ENCODE data around the gene SAXO1. TPM values are rescaled to one million over a fixed set of nuclear protein-coding genes. Genes with fewer than 3 reads are reported as not detected.
"Not testable (repeated sequence)": the region's sequence is repeated elsewhere in the genome, so short reads cannot be mapped to it uniquely, and the experiment has no call there.

SAXO1 gene
- total RNA-seq, 2 donors from 2014 or later = not detected

GRCh38 chr9:18930611-18931010 lies 102.4 kb downstream of the SAXO1 start:
- H3K27me3 Mint-ChIP-seq; H3K27ac Mint-ChIP-seq; ATAC-seq; H3K4me3 Mint-ChIP-seq; H3K4me1 Mint-ChIP-seq; H3K36me3 Mint-ChIP-seq (ENCODE audit: low read depth); DNase-seq; H3K9me3 ChIP-seq (ENCODE audit: control insufficient read depth, low read length, poor library complexity, severe bottlenecking): not testable (repeated sequence)

- H3K4me1 Mint-ChIP-seq = no peaks in the 10 kb centered on the region
- H3K27me3 Mint-ChIP-seq = peaks cover 5% of the 10 kb centered on the region
- DNase-seq (no peak), ATAC-seq (no peak)
- H3K4me3 Mint-ChIP-seq = no peak overlapping the region
- no peak overlapping the region for H3K27ac Mint-ChIP-seq
- no peaks in the 10 kb centered on the region for H3K36me3 Mint-ChIP-seq (ENCODE audit: low read depth)
- no peaks in the 10 kb centered on the region for H3K9me3 ChIP-seq (ENCODE audit: control insufficient read depth, low read length, poor library complexity, severe bottlenecking)
Observed at GRCh38 chr9:18928711-18929110, 104.3 kb downstream of the SAXO1 start.

- ATAC-seq (no peak), DNase-seq (no peak)
- no peaks in the 10 kb centered on the region for H3K36me3 Mint-ChIP-seq (ENCODE audit: low read depth)
- no peaks in the 10 kb centered on the region for H3K27me3 Mint-ChIP-seq
- H3K9me3 ChIP-seq (ENCODE audit: control insufficient read depth, low read length, poor library complexity, severe bottlenecking) = no peaks in the 10 kb centered on the region
- no peak overlapping the region for H3K4me3 Mint-ChIP-seq
- H3K4me1 Mint-ChIP-seq = no peaks in the 10 kb centered on the region
- H3K27ac Mint-ChIP-seq = no peak overlapping the region
Observed at GRCh38 chr9:18926513-18926912, 106.5 kb downstream of the SAXO1 start.

GRCh38 chr9:18925880-18926279 lies 107.1 kb downstream of the SAXO1 start:
- Mint-ChIP-seq H3K4me1 (no peaks in the 10 kb centered on the region), H3K4me3 (no peak overlapping the region), H3K27me3 (no peaks in the 10 kb centered on the region), H3K36me3 (ENCODE audit: low read depth) (no peaks in the 10 kb centered on the region), H3K27ac (no peak overlapping the region)
- DNase-seq (no peak), ATAC-seq (no peak)
- no peaks in the 10 kb centered on the region for H3K9me3 ChIP-seq (ENCODE audit: control insufficient read depth, low read length, poor library complexity, severe bottlenecking)

- no peaks in the 10 kb centered on the region for H3K9me3 ChIP-seq (ENCODE audit: control insufficient read depth, low read length, poor library complexity, severe bottlenecking)
- ATAC-seq (no peak), DNase-seq (no peak)
- Mint-ChIP-seq H3K27ac (no peak overlapping the region), H3K27me3 (peaks cover 6% of the 10 kb centered on the region), H3K36me3 (ENCODE audit: low read depth) (no peaks in the 10 kb centered on the region), H3K4me3 (no peak overlapping the region), H3K4me1 (no peaks in the 10 kb centered on the region)
Observed at GRCh38 chr9:18923671-18924430, 109.2 kb downstream of the SAXO1 start.

GRCh38 chr9:18923167-18923566 lies 109.8 kb downstream of the SAXO1 start:
- no peak overlapping the region for H3K27ac Mint-ChIP-seq
- no peak for DNase-seq
- H3K4me3 Mint-ChIP-seq = no peak overlapping the region
- peaks cover 6% of the 10 kb centered on the region for H3K27me3 Mint-ChIP-seq
- H3K36me3 Mint-ChIP-seq (ENCODE audit: low read depth) = no peaks in the 10 kb centered on the region
- no peak for ATAC-seq
- no peaks in the 10 kb centered on the region for H3K9me3 ChIP-seq (ENCODE audit: control insufficient read depth, low read length, poor library complexity, severe bottlenecking)
- H3K4me1 Mint-ChIP-seq = no peaks in the 10 kb centered on the region

- H3K9me3 ChIP-seq (ENCODE audit: control insufficient read depth, low read length, poor library complexity, severe bottlenecking) = no peaks in the 10 kb centered on the region
- Mint-ChIP-seq H3K4me1 (no peaks in the 10 kb centered on the region), H3K36me3 (ENCODE audit: low read depth) (no peaks in the 10 kb centered on the region), H3K4me3 (no peak overlapping the region), H3K27me3 (peaks cover 6% of the 10 kb centered on the region), H3K27ac (no peak overlapping the region)
- DNase-seq (no peak), ATAC-seq (no peak)
Observed at GRCh38 chr9:18922161-18922885, 110.7 kb downstream of the SAXO1 start.

- Mint-ChIP-seq H3K27ac (no peak overlapping the region), H3K36me3 (ENCODE audit: low read depth) (no peaks in the 10 kb centered on the region), H3K4me3 (no peak overlapping the region), H3K27me3 (peaks cover 6% of the 10 kb centered on the region), H3K4me1 (no peaks in the 10 kb centered on the region)
- no peaks in the 10 kb centered on the region for H3K9me3 ChIP-seq (ENCODE audit: control insufficient read depth, low read length, poor library complexity, severe bottlenecking)
- no peak for DNase-seq
- ATAC-seq = no peak
Observed at GRCh38 chr9:18921366-18922075, 111.5 kb downstream of the SAXO1 start.

- DNase-seq (no peak), ATAC-seq (no peak)
- no peaks in the 10 kb centered on the region for H3K9me3 ChIP-seq (ENCODE audit: control insufficient read depth, low read length, poor library complexity, severe bottlenecking)
- Mint-ChIP-seq H3K27ac (no peak overlapping the region), H3K27me3 (peaks cover 6% of the 10 kb centered on the region), H3K4me1 (no peaks in the 10 kb centered on the region), H3K4me3 (no peak overlapping the region), H3K36me3 (ENCODE audit: low read depth) (no peaks in the 10 kb centered on the region)
Observed at GRCh38 chr9:18920141-18921084, 112.6 kb downstream of the SAXO1 start.

GRCh38 chr9:18911714-18912342 lies 121.2 kb downstream of the SAXO1 start:
- H3K4me3 Mint-ChIP-seq = no peak overlapping the region

GRCh38 chr9:18910916-18911315 lies 122.1 kb downstream of the SAXO1 start:
- H3K4me3 Mint-ChIP-seq = no peak overlapping the region
- no peaks in the 10 kb centered on the region for H3K4me1 Mint-ChIP-seq
- H3K36me3 Mint-ChIP-seq (ENCODE audit: low read depth) = no peaks in the 10 kb centered on the region

More at GRCh38 chr9:18911714-18912342, 121.2 kb downstream of the SAXO1 start:
- H3K9me3 ChIP-seq (ENCODE audit: control insufficient read depth, low read length, poor library complexity, severe bottlenecking) = no peaks in the 10 kb centered on the region
- ATAC-seq (no peak), DNase-seq (no peak)
- H3K36me3 Mint-ChIP-seq (ENCODE audit: low read depth) = no peaks in the 10 kb centered on the region
- H3K27me3 Mint-ChIP-seq = peaks cover 38% of the 10 kb centered on the region
- H3K27ac Mint-ChIP-seq = no peak overlapping the region
- H3K4me1 Mint-ChIP-seq = no peaks in the 10 kb centered on the region

GRCh38 chr9:18910435-18910834 lies 122.6 kb downstream of the SAXO1 start:
- no peaks in the 10 kb centered on the region for H3K36me3 Mint-ChIP-seq (ENCODE audit: low read depth)
- H3K27ac Mint-ChIP-seq = no peak overlapping the region
- ATAC-seq (no peak), DNase-seq (no peak)
- no peak overlapping the region for H3K4me3 Mint-ChIP-seq
- no peaks in the 10 kb centered on the region for H3K4me1 Mint-ChIP-seq
- peaks cover 45% of the 10 kb centered on the region for H3K27me3 Mint-ChIP-seq
- no peaks in the 10 kb centered on the region for H3K9me3 ChIP-seq (ENCODE audit: control insufficient read depth, low read length, poor library complexity, severe bottlenecking)

More at GRCh38 chr9:18910916-18911315, 122.1 kb downstream of the SAXO1 start:
- ATAC-seq (no peak), DNase-seq (no peak)
- H3K27me3 Mint-ChIP-seq = peaks cover 45% of the 10 kb centered on the region
- no peaks in the 10 kb centered on the region for H3K9me3 ChIP-seq (ENCODE audit: control insufficient read depth, low read length, poor library complexity, severe bottlenecking)
- no peak overlapping the region for H3K27ac Mint-ChIP-seq
